NB4 (cell line): Measurements from ENCODE around the gene ASAP2.
"Not testable (repeated sequence)": the region's sequence is repeated elsewhere in the genome, so short reads cannot be mapped to it uniquely, and the experiment has no call there.

Experiments
- DNase-seq: peaks from one replicate; pipeline ENCODE4 v3.0.0; 2010; ENCODE audit warnings: low read depth
- H3K4me3 ChIP-seq: one replicate; pipeline ENCODE4 v1.5.1; 2011; ENCODE audit warnings: mild to moderate bottlenecking, low read depth, low read length, moderate library complexity
- MYC ChIP-seq: IDR thresholded peaks from 2 replicates; pipeline ENCODE4 v1.6.1; 2011; ENCODE audit warnings: low read depth, low read length
- POLR2A ChIP-seq: IDR thresholded peaks from 2 replicates; pipeline ENCODE4 v1.6.1; 2011; ENCODE audit warnings: mild to moderate bottlenecking; ENCODE audit not compliant: insufficient read length; ENCODE audit errors: extremely low read depth
- TF ChIP-seq, protein P1 (sequence below): IDR thresholded peaks from 2 replicates; pipeline ENCODE4 v1.6.1; 2011; ENCODE audit warnings: low read depth, low read length
- TF ChIP-seq, protein P2 (sequence below): IDR thresholded peaks from one replicate; pipeline ENCODE4 v1.5.1; 2012; ENCODE audit warnings: low read depth, low read length

The ASAP2 gene

DNA sequence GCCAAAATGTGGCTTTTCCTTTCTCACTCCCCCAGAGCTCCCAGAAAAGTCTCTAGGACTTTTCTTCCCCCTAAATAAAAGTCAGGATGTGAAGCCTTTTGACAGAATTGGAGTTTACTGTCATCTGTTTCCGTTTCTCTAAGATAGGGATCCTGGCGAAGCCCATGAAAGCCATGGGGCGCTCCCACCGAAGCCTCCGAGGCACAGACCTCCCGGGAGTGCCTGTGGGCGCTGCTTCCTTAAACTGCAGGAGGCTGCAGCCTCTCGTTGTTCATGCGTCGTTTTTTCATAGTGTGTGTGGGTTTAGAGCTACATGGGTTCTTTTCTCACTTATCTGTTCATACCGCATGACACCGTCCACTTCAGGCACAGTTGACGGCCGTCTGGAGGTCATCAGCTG is 56.8 kb downstream of the ASAP2 start:
- DNase-seq, result peak; percentile 80
- H3K4me3 ChIP-seq, result peak overlapping the region; percentile 35
- TF ChIP-seq MYC (no peak), POLR2A (no peak)
- TF ChIP-seq, protein P1, sequence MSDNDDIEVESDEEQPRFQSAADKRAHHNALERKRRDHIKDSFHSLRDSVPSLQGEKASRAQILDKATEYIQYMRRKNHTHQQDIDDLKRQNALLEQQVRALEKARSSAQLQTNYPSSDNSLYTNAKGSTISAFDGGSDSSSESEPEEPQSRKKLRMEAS, result no peak
- TF ChIP-seq, protein P2, sequence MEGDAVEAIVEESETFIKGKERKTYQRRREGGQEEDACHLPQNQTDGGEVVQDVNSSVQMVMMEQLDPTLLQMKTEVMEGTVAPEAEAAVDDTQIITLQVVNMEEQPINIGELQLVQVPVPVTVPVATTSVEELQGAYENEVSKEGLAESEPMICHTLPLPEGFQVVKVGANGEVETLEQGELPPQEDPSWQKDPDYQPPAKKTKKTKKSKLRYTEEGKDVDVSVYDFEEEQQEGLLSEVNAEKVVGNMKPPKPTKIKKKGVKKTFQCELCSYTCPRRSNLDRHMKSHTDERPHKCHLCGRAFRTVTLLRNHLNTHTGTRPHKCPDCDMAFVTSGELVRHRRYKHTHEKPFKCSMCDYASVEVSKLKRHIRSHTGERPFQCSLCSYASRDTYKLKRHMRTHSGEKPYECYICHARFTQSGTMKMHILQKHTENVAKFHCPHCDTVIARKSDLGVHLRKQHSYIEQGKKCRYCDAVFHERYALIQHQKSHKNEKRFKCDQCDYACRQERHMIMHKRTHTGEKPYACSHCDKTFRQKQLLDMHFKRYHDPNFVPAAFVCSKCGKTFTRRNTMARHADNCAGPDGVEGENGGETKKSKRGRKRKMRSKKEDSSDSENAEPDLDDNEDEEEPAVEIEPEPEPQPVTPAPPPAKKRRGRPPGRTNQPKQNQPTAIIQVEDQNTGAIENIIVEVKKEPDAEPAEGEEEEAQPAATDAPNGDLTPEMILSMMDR, result no peak

DNA sequence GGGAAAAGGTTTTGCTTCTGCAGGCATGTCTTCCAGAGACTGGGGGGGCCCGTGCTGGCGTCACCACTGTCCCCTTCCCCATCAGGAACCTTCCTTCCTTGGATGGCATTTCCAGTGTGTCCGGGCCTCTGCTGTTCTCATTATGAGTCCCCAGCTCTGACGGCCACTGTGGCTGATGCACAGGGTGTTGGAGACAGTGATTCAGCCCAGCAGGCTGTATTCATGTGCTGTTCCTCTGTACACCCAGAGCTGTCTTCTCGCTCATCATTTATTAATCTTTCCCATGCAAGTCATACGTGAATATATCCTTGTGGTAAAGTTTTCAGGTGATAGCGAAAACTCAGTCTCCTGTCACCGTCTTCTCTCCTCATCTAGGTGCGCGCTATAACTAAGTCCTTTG is 57.7 kb downstream of the ASAP2 start:
- no peak overlapping the region for H3K4me3 ChIP-seq
- no peak for DNase-seq

DNA sequence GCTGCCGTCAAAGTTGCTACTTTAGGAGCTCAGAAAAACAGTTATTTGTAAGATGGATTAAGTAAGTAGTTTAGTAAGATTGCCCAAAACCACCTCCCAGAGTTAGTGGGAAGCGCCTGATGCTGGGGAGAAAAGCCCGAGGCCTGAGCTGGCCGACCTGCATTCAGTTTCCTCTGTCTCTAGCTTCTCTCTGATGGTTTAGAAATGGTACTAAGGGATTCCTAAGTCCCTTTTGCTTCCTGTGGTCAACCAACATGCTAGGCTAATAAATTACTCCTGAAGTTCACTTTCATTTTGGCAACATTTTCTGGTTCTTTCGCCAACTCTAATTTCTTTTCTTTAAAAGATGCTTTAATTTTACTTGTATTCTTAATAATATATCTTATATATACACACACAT is 60.1 kb downstream of the ASAP2 start:
- peak; percentile 49 for DNase-seq
- no peak for TF ChIP-seq MYC
- TF ChIP-seq, protein P2, result no peak
- TF ChIP-seq, protein P1, result no peak
- TF ChIP-seq POLR2A, result no peak
- H3K4me3 ChIP-seq, result no peak overlapping the region

More for the DNA sequence above, 57.7 kb downstream of the ASAP2 start:
- TF ChIP-seq, protein P2, result no peak
- TF ChIP-seq MYC, result no peak
- TF ChIP-seq, protein P1, result no peak
- TF ChIP-seq POLR2A, result no peak

DNA sequence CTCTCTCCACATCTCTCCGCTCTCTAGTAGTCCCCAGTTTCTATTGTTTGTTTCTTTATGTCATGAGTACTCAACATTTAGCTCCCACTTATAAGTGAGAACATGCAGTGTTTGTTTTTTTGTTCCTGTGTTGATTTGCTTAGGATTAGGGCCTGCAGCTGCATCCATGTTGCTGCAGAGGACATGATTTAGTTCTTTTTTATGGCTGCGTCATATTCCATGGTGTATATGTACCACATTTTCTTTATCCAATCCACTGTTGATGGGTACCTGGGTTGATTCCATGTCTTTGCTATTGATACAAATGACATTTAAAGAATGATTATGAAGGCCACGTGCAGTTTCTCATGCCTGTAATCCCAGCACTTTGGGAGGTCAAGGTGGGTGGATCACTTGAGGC is 60.7 kb downstream of the ASAP2 start:
- not testable (repeated sequence) for H3K4me3 ChIP-seq, DNase-seq

DNA sequence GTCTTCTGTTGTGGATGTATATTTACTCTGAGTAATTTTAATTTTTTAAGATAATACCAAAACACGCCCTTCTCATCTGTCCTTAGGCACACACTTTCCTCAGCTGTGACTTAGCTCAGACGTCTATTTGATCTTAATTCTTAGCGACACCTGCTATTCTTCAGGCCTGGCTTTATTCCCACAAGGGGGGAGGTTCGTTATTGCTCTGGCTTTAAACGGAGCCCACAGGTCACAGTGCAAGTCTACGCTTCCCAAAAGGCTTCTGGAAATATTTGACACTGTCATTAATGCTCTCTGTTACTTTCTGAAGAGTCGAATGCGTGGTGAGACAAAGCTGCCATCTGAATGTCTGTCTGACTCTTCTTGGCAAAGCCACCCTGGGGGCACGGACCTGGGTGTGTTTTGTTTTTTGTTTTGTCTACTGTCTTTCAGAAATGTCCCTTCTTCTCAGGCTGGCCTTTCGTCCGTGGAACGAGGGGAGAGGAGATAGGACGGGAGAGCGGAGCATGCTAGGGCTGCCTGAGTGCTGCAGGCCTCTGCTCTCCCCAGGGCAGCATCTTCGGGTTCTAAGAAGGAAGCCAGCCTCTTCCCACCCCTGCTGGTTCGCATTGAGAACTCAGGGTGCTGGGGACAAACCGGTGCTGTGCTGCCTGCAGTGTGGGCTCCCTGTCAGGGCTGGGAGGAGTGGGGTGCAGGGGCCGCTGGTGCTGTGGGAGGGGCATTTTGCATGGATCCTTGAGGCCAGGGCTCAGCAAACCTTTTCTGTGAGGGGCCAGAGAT is 61.9 kb downstream of the ASAP2 start:
- no peak overlapping the region for H3K4me3 ChIP-seq

DNA sequence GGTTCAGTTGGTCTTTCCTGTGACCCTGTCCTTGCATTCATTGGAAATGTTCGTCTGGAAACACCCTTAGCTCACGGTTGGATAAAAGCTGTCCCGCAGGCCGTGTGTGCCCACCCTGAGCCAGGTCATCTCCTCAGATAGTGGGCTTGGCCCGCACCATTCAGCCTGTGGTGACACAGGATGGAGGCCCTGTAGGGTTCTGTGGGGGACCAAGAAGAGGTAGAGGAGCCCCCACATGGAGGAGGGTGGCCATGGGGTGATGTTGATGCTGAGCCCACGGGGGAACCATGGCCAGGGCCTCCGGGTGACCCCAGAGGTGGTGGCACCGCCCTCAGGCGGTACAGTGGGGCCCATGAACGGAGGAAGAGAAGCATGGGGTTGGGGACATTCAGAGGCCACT is 62.7 kb downstream of the ASAP2 start:
- no peak overlapping the region for H3K4me3 ChIP-seq
- DNase-seq, result no peak
- TF ChIP-seq, protein P1, result no peak
- no peak for TF ChIP-seq POLR2A
- TF ChIP-seq, protein P2, result no peak
- TF ChIP-seq MYC, result no peak

More for the DNA sequence above, 61.9 kb downstream of the ASAP2 start:
- DNase-seq, result no peak
- TF ChIP-seq MYC, result no peak
- TF ChIP-seq, protein P1, result no peak
- TF ChIP-seq POLR2A, result no peak
- TF ChIP-seq, protein P2, result no peak
